GM21447 (cell line): ENCODE results near the gene SPATA13.
A peak's percentile ranks its signal among the peaks of the same experiment; 100 is the strongest.

Experiments used
- ATAC-seq: cut with Tn5 transposase; IDR thresholded peaks from one replicate; pipeline ENCODE4 v1.9.1; 2021; ENCODE audit not compliant: unreplicated experiment

The SPATA13 gene

GRCh38 chr13:24141333-24141910 lies 19.1 kb upstream of the SPATA13 start:
- ATAC-seq = no peak

- no peak for ATAC-seq
Measured at GRCh38 chr13:24142453-24142852, 18.1 kb upstream of the SPATA13 start.

- no peak for ATAC-seq
Measured at GRCh38 chr13:24142886-24143285, 17.6 kb upstream of the SPATA13 start.

GRCh38 chr13:24145240-24145639 lies 15.3 kb upstream of the SPATA13 start:
- no peak for ATAC-seq

GRCh38 chr13:24145674-24146073 lies 14.8 kb upstream of the SPATA13 start:
- ATAC-seq = no peak

- no peak for ATAC-seq
Measured at GRCh38 chr13:24146961-24147569, 13.5 kb upstream of the SPATA13 start.

GRCh38 chr13:24147570-24147963 lies 13.0 kb upstream of the SPATA13 start:
- peak; percentile 61 for ATAC-seq

- no peak for ATAC-seq
Measured at GRCh38 chr13:24148414-24149235, 11.9 kb upstream of the SPATA13 start.

- ATAC-seq = no peak
Measured at GRCh38 chr13:24149246-24150032, 11.1 kb upstream of the SPATA13 start.

- no peak for ATAC-seq
Measured at GRCh38 chr13:24150572-24150971, 9.9 kb upstream of the SPATA13 start.

- no peak for ATAC-seq
Measured at GRCh38 chr13:24151864-24152263, 8.7 kb upstream of the SPATA13 start.

GRCh38 chr13:24152292-24153214 lies 8.0 kb upstream of the SPATA13 start:
- ATAC-seq = no peak

- no peak for ATAC-seq
Measured at GRCh38 chr13:24153347-24153746, 7.2 kb upstream of the SPATA13 start.

GRCh38 chr13:24153979-24154701 lies 6.4 kb upstream of the SPATA13 start:
- no peak for ATAC-seq

GRCh38 chr13:24159357-24159756 lies 1.2 kb upstream of the SPATA13 start:
- ATAC-seq = no peak

GRCh38 chr13:24161010-24161775 lies 673 bp downstream of the SPATA13 start:
- peak; percentile 39 for ATAC-seq

- no peak for ATAC-seq
Measured at GRCh38 chr13:24161980-24162525, 1.5 kb downstream of the SPATA13 start.

- ATAC-seq = no peak
Measured at GRCh38 chr13:24162604-24163003, 2.1 kb downstream of the SPATA13 start.

GRCh38 chr13:24165746-24166145 lies 5.2 kb downstream of the SPATA13 start:
- ATAC-seq = no peak
